Ramos (cell line): ENCODE data around the gene HMBS.
"Not testable (repeated sequence)": the region's sequence is repeated elsewhere in the genome, so short reads cannot be mapped to it uniquely, and the experiment has no call there.

Experiments
- in situ Hi-C: fragments of 300-500 bp; cut with MboI; formaldehyde crosslinking; loops from one replicate; pipeline ENCODE4 v1.14.3; 2022; ENCODE audit warnings: low sequenced_read_pairs; ENCODE audit not compliant: unreplicated experiment

HMBS gene

DNA sequence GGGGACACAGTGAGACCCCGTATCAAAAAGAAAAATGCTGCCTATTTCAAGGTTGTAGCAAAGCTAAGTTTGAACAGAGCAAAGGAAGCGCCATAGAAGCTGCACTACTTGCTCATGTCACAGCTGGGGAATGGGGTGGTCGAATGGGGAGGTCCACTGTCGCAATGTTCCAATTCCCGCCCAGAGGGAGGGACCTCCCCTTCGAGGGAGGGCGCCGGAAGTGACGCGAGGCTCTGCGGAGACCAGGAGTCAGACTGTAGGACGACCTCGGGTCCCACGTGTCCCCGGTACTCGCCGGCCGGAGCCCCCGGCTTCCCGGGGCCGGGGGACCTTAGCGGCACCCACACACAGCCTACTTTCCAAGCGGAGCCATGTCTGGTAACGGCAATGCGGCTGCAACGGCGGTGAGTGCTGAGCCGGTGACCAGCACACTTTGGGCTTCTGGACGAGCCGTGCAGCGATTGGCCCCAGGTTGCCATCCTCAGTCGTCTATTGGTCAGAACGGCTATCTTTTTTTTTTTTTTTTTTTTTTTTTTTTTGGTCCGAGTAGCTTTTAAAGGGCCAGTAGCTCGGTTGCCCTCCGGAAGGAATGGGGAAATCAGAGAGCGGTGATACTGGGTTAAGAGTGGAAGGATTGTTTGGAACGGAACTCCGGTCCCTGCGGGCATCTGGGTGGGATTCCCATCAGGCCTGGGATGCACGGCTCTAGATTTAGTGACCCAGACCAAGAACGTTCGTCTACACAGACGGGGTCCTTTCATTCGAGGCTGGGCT, at the start of gene HMBS:
TSS of gene HMBS (plus strand) at position 219 of the 774 bp plus-strand sequence. CDS start at position 372, 153 bp downstream.
- in situ Hi-C loops = no loop called here

DNA sequence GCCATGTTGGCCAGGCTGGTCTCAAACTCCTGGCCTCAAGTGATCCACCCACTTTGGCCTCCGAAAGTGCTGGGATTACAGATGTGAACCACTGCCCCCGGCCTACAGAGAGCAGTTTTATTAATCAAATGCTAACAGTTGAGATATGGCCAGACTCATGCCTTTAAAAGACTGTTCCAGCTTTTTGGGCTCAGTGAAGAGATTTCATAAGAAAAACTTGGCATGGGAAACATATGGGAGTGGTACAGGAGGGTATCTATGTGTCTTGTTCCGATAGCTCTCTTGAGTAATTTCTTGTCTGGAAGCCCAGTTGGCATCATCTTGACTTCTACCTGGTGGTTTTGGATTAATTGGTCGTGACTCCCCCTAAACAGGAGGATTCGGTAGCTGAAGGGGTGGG, 45.8 kb upstream of the HMBS start:
- in situ Hi-C loops = no loop called here

DNA sequence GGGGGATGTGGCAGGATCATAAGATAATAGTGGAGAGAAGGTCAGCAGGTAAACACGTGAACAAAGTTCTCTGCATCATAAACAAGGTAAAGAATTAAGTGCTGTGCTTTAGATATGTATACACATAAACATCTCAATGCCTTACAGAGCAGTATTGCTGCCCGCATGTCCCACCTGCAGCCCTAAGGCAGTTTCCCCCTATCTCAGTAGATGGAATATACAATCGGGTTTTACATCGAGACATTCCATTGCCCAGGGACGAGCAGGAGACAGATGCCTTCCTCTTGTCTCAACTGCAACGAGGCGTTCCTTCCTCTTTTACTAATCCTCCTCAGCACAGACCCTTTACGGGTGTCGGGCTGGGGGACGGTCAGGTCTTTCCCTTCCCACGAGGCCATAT, 45.2 kb upstream of the HMBS start:
- in situ Hi-C loops = not testable (repeated sequence)

DNA sequence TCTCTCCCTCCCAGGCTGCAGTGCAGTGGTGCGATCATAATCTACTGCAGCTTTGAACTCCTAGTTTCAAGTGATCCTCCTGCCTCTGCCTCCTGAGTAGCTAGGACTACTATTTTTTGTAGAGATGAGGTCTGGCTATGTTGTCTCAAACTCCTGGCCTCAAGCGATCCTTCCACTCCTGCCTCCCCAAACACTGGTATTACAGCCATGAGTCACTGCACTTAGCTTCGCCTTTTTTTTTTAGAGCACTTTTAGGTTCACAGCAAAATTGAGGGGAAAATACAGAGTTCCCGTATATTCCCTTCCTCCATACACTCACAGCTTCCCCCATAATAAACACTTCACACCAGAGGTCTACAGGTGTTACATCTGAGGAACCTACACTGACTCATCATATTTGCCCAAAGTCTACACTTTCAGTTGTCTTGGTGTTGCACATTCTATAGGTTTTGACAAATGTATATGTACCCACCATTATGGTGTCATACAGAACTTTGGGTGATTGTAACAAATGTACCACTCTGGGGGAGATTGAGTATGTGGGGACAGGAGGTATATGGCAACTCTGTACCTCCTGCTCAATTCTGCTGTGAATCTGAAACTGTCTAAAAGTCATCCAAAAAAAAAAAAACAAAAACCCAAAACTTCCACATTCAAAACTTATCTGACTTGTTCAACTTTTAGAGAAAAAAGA, 42.7 kb upstream of the HMBS start:
- in situ Hi-C loops = no loop called here

DNA sequence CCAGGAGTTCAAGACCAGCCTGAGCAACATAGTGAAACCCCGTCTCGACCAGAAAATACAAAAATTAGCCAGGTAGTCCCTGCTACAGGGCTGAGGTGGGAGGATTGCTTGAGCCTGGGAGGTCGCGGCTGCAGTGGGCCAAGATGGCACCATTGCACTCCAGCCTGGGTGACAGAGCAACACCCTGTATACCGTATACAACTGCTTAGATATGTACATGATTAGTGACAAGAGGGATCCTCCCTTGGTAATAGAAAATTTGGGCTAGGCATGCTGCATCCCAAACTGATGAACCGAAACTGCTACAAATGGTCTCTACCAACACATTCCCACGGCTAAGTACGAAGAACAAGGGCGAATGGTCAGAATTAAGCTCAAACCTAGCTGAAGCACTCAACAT, 41.8 kb upstream of the HMBS start:
- in situ Hi-C loops = no loop called here

DNA sequence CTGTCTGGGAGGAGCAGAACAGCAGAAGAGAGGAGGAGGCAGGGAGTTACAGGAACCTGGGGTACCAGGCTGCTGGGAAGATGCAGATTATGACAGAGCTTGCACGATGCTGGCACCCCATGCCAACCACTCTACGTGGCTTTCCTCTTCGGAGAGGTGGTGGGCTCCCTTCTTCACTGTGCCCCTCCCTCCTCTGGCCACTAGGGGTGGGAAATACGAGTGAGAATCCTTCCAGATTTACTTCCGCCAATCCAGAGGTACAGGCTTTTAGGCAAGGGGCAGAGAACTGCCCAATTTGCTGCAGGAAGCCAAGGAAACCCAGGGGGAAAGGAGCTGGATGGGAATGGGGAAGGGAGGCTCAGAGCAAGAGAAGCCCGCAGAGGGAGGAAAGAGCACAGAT, 40.0 kb upstream of the HMBS start:
- in situ Hi-C loops = no loop called here

DNA sequence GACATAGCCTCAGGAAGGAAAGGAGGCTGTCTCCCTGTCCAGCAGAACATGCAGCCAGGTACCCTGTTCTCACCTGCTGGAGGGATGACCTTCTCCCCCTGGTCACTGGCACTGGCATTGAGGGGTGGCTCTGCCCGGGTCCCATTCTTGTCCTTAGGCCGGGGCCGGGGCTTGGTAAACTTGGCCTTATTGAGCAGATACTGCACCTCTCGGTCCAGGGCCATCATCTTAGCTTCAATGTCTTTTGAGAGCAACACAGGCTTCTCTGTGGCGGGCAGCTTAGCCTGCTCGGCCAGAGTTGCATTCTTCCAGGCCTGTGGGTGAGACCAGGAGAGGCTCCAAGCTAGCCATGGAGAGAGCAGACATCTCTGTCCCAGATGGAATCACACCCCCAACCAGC, 38.2 kb upstream of the HMBS start:
- in situ Hi-C loops = no loop called here

DNA sequence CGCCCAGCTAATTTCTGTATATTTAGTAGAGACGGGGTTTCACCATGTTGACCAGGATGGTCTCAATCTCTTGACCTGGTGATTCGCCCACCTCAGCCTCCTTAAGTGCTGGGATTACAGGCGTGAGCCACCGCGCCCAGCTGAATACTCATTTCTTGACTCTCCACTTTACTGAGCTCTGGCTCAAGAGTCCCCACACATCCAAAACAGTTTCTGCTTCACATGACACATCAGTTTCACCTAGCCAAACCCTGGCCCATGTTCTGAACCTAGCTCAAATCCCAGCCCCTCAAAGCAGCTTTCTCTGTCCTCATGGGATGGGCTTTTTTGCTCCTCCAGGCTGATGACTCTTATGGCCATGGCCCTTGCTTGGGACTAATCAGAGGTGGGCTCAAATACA, 37.5 kb upstream of the HMBS start:
- in situ Hi-C loops = no loop called here

DNA sequence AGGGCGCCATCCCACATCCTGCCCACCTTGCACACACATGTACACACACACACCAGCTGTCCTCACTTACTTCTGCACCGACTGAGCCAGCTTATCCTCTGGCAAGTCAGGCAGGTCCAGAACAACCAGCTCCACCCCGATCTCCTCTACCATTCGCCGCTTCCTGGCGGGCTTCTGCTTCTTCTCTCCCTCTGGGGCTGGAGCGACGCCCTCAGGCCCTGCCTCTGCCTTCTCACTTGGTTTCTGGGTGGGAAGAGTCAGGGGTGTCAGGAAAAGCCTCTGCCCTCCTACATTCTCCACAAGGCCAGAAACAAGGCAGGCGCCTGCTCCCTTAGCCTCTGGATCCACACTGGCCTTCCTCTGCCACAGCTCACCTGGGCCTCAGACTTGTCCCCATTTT, 36.0 kb upstream of the HMBS start:
- in situ Hi-C loops = no loop called here

DNA sequence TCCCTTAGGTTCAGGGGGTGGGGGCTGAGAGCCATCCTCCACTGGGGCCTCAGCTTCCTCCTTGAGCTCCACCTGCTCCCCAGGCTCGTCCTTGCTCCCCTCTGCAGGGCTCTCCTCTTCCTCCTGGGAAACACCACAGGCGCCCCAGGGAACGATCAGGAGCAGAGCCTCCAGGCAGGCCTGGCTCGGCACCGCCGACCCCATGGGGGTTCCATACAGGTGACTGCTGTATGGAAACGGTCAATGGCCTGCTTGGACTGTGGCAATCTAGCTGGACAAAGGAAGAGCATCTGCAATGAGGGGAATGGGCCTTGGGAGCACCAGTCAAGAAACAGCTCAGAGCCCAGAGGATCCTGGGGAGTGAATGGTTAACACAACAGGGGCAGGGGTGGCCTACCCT, 35.6 kb upstream of the HMBS start:
- in situ Hi-C loops = no loop called here

DNA sequence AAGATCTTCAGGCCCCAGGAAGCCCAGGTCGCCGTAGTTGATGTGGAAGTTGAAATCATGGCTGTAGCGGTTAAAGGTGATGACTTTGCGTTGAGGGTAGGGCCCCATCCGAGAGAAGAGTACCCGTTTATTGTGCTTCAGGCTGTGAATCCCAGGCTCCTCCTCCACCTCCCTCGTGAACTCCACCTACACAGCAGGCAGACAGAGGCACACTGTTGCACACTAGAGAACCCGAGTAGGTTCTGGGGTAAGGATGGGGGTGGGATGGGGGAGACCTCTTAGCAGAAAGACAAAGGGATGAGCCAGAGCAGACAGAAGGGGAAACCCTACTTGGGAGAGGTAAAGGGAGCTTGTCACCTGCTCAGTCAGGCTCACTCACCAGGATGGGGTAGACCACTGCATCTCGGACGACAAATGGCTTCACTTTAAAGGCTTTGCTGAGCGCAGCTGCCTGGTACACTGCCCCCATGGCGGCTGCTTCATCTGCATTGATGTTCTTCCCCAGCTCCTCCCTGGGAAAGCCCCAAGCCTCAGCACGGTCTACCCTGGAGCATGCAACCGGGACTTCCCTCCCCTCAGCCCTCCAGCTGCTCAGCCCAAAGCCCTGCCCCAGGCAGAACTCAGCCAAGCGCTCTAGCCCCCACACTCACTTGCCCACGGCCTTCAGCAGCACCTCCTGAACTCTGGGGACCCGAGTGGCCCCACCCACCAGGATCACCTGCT, 33.1 kb upstream of the HMBS start:
- in situ Hi-C loops = no loop called here

DNA sequence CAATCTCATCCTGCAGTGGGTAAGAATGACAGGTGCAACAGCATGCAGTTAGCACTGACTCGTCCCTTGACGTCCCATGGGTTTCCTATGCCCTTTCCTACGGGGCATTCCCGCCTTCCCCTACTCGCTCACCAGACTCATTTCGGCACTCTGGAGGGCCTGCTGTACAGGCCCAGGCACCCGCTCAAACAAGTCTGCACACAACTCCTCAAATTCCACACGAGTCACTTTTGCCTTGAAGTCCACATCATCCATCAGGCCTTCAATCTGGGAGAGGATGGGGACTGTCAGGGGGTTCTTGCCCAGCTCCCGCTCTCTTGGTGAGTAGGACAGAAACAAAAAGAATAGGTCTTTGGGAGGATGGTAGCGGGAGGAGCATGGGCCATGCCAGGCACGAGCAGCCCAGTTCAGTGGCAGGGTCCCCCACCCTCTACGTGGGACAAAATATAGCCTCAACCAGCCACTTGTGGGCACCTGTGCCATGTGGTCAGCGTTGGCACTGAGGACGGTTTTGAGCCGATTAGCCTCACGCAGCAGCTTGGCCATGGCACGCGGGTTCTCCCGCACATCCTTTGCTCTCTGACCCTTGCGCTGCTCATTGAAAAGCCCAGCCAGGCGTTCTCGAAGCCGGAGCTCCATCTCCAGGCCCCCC, 32.4 kb upstream of the HMBS start:
- in situ Hi-C loops = no loop called here

DNA sequence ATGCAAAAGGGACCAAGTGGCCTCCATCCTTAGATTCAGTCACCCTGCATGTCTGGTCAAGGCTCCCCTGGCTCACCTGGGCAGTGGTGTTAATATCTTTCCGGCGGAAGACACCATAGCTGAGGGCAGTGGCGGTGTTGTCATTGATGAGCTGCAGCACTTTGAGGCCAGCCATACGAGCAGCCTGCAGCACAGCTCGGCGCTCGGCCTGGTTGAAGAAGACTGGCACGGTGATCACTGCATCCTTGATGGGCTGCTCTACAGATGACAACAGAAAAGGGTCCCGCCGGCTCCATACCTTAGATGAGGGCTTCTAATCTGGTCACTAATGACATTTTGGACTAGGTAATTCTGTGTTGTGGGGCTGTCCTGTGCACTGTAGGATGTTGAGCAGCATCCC, 30.3 kb upstream of the HMBS start:
- in situ Hi-C loops = no loop called here

DNA sequence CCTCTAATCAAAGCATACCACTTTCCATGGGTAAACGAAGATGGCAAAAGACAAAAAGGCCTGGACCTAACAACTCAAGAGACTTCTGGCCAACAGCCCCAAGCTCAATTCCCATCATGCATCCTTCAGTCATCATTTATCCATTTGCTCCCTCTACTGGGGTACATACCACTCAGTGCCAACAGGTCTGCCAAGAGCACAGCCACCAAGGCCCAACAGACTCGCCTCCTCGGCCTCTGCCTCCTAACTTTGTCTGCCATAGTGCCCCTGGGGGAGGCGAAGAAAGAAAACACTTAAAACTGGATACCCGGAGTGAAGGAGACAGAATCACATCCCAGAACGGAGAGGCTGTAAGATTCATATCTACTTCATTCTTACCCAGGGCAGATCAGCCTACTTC, 28.8 kb upstream of the HMBS start:
- in situ Hi-C loops = no loop called here

DNA sequence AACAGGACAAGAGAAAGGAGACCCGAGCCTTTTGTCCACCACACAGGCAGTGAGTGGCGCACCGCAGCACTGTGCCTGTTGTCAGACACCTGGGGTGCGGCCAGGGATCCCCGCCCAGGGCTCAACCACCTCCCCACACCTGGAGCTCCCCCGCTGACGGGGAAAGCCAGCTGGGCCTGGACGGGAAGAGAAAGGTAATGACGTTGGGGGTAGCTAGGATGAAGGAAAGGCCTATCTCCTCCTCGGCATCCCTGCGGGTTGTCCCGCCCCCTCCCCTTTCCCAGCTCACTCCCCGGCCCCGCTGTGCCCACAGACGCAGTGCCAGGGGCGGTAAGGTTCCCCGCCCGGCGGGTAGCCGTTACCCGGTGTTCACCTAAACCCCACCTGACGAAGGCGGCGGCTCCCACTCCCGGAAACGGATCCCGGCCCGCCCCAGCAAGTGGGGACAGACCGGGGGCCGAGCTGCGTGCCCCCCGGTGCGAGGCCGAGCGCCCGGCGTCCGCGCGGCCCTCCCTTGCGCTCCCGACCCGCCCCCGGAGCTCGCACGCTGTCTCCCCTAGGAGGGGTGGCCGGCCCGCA, 28.2 kb upstream of the HMBS start:
- in situ Hi-C loops = no loop called here

DNA sequence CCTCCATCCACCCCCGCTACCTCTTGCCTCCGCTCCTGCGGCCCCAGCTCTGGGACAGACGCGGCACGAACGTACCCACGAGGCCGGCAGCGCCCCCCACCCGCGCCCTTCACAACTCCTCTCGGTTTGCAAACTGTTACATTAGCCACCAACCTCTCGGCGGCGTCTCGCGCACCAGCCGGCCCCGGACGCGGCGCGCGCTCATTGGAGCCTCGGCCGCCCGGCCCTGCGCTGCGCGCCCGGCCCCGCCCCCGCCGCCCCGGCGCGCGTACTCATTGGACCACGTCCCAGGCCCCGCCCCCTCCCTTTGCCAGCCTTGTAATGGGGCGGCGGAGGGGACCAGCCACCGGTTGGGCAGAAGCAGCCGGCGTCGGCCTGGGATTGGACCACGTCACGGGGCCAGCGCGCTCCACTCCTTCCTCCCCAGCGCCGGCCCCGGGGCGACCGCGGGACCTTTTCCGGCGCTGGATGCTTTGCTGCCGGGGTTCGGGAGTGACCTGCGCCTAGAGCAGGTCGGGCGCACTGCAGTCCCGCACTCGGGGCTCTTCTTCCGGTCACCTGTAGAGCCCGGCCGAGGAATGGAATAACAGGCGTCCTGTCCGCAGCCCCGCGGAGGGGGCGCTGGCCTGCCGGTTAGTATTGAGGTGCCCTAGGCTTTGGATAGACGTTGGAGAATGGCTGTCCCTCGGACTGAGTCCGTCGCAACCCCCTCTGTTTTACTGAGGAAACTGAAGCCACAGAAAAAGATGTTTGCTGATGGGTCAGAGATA, 27.5 kb upstream of the HMBS start, which contains the start of gene HYOU1:
TSS of gene HYOU1 (minus strand) at position 206 of the 770 bp plus-strand sequence. CDS start 1,045 bp downstream, outside the sequence.
- in situ Hi-C loops = no loop called here

DNA sequence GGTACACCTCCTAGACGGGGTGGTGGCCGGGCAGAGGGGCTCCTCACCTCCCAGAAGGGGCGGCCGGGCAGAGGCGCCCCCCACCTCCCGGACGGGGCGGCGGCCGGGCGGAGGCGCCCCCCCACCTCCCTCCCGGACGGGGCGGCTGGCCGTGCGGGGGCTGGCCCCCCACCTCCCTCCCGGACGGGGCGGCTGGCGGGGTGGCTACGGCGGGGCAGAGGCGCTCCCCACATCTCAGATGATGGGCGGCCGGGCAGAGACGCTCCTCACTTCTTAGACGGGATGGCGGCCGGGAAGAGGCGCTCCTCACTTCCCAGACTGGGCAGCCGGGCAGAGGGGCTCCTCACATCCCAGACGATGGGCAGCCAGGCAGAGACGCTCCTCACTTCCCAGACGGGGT, 25.6 kb upstream of the HMBS start:
- in situ Hi-C loops = not testable (repeated sequence)

DNA sequence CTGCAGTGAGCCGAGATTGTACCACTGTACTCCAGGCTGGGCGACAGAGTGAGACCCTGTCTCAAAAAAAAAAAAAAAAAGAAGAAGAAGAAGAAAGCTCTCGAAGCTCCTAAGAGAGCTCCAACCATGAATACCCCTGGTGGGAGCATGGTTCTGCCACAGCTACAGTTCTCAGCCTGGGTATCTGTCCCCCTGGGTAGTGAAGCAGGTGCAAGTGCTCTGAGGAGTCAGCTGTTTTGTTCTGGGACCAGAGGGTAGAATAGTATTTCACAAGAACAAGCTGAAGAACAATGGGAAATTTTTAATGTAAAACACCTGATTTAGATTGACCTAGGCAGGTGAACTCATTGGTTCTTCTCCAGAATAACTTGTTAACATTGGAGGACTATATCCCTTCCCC, 23.4 kb upstream of the HMBS start:
- in situ Hi-C loops = no loop called here

DNA sequence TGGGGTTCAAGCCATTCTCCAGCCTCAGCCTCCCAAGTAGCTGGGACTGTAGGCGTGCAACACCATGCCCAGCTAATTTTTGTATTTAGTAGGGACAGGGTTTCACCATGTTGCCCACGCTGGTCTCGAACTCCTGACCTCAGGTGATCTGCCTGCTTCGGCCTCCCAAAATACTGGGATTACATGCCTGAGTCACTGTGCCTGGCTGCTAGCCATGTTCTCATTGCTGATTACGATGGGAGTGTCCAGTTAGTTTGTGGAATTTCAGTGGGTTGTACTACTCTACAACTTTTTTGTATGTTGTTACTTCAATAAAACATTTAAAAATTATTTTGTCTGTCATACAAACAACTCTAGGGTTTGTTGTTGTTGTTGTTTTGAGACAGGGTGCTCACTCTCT, 21.9 kb upstream of the HMBS start:
- in situ Hi-C loops = no loop called here

DNA sequence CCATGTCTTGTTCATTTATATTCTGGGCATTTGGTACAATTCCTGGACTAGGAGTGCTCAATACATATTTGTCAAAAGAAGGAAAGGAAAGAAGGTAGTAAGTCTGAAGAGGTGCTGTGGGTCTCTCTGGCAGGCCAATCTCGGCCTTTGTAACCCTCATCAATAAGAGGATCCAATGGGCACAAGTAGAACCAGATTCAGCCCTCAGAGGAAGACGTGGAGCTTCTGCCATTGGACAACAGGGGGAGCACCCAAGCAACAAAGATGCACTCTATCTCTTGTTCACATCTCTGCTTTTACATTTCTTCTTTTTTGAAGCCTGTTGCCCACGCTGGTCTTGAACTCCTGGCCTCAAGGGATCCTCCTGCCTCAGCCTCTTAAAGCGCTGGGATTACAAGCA, 19.3 kb upstream of the HMBS start:
- in situ Hi-C loops = no loop called here
